Effector memory CD8-positive, alpha-beta T cell (primary cell): Measurements from ENCODE around the gene LHFPL3.

ENCODE experiments used
- ATAC-seq: fragments of 150-1000 bp; cut with Tn5 transposase; replicated peaks from 2 replicates; pipeline ENCODE4 v1.10.0; 2021; ENCODE audit warnings: mild to moderate bottlenecking, moderate library complexity
- DNase-seq, 3 experiments: peaks; one replicate each; pipeline ENCODE4 v3.0.0; 2021
- H3K27ac Mint-ChIP-seq, 2 donors: one replicate each; pipeline ENCODE4 v1.8.0; 2022; ENCODE audit warnings: mild to moderate bottlenecking in 2 of 2, mixed read lengths in 2 of 2, moderate library complexity in 2 of 2
- H3K27me3 Mint-ChIP-seq, 2 donors: one replicate each; pipeline ENCODE4 v1.8.0; 2022; ENCODE audit warnings: mixed read lengths in 2 of 2
- H3K36me3 Mint-ChIP-seq: one replicate; pipeline ENCODE4 v1.8.0; 2022; ENCODE audit warnings: mild to moderate bottlenecking, moderate library complexity, mixed read lengths; ENCODE audit not compliant: insufficient read depth
- H3K4me1 Mint-ChIP-seq, 2 donors: one replicate each; pipeline ENCODE4 v1.8.0; 2022; ENCODE audit warnings: low read depth in 2 of 2, mixed read lengths in 2 of 2
- H3K4me3 Mint-ChIP-seq, 2 donors: one replicate each; pipeline ENCODE4 v1.8.0; 2022; ENCODE audit warnings: mild to moderate bottlenecking in 2 of 2, mixed read lengths in 2 of 2, moderate library complexity in 2 of 2
- H3K9me3 Mint-ChIP-seq, 2 donors: one replicate each; pipeline ENCODE4 v1.8.0; 2022; ENCODE audit warnings: mixed read lengths in 2 of 2

The LHFPL3 gene

GRCh38 chr7:104603957-104604356 lies 275.6 kb downstream of the LHFPL3 start:
- H3K27ac Mint-ChIP-seq = no peak overlapping the region
- no peaks in the 10 kb centered on the region for H3K4me1 Mint-ChIP-seq

DNA sequence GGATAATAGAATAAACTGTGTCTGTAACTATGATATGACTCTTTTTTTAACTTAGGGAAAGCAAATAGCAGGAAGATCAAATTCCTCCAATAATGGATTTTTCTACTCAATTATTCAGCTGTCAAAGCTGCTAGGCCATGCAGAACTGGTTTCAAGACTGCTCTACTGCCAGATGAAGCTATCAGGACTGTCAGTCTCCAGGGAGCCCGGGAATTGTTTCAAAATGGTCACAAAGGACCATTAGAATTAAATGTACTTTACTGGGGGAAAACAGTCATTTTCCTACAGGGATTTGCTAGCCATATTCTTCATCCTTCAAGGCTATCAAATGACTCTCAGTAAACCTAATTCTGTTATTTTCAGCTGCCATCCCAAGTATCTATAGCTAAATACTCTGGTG lies 276.3 kb downstream of the LHFPL3 start:
- H3K36me3 Mint-ChIP-seq = no peaks in the 10 kb centered on the region
- no peak for ATAC-seq
- H3K4me1 Mint-ChIP-seq = no peaks in the 10 kb centered on the region
- H3K27me3 Mint-ChIP-seq = no peaks in the 10 kb centered on the region
- no peak overlapping the region for H3K4me3 Mint-ChIP-seq
- DNase-seq = no peak
- H3K27ac Mint-ChIP-seq = no peak overlapping the region
- H3K9me3 Mint-ChIP-seq = peaks cover 0 to 3% of the 10 kb centered on the region in 2 donors

More at GRCh38 chr7:104603957-104604356, 275.6 kb downstream of the LHFPL3 start:
- ATAC-seq (no peak), DNase-seq (no peak)
- Mint-ChIP-seq H3K4me3 (no peak overlapping the region), H3K27me3 (no peaks in the 10 kb centered on the region), H3K9me3 (peaks cover 0 to 3% of the 10 kb centered on the region in 2 donors), H3K36me3 (no peaks in the 10 kb centered on the region)

- Mint-ChIP-seq H3K9me3 (no peaks in the 10 kb centered on the region), H3K27ac (no peak overlapping the region), H3K4me1 (no peaks in the 10 kb centered on the region), H3K36me3 (no peaks in the 10 kb centered on the region), H3K4me3 (no peak overlapping the region), H3K27me3 (peaks cover 0 to 9% of the 10 kb centered on the region in 2 donors)
- ATAC-seq = no peak
- DNase-seq = no peak
These were observed 292.9 kb downstream of the LHFPL3 start for GRCh38 chr7:104621321-104621720.

- no peaks in the 10 kb centered on the region for H3K9me3 Mint-ChIP-seq
- no peak overlapping the region for H3K27ac Mint-ChIP-seq
- H3K36me3 Mint-ChIP-seq = no peaks in the 10 kb centered on the region
- peaks cover 0 to 4% of the 10 kb centered on the region in 2 donors for H3K27me3 Mint-ChIP-seq
- DNase-seq = no peak
- no peak for ATAC-seq
- H3K4me3 Mint-ChIP-seq = no peak overlapping the region
- no peaks in the 10 kb centered on the region for H3K4me1 Mint-ChIP-seq
These were observed 297.6 kb downstream of the LHFPL3 start for GRCh38 chr7:104625956-104626355.

DNA sequence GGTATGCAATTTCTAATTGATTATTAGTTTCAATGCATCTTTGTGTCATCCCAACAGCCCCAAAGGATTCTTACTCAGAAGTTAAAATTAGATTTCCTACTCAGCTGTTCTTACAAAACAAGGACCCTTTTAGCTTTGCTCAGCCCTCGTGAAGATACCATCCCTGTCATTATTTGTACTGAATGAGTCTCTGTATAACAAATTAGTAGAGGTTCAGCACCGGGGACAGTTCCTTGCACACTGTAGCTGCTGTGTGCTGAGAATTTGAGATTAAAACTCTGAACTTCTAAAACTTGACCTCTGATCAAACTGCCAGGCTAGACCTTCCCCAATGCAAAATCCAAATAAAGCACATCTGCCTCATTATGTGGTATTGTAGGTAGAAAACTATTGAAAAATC lies 299.1 kb downstream of the LHFPL3 start:
- H3K27ac Mint-ChIP-seq = no peak overlapping the region
- no peaks in the 10 kb centered on the region for H3K4me1 Mint-ChIP-seq
- H3K4me3 Mint-ChIP-seq = no peak overlapping the region
- DNase-seq (no peak), ATAC-seq (no peak)
- no peaks in the 10 kb centered on the region for H3K36me3 Mint-ChIP-seq
- H3K9me3 Mint-ChIP-seq = no peaks in the 10 kb centered on the region
- H3K27me3 Mint-ChIP-seq = no peaks in the 10 kb centered on the region

- Mint-ChIP-seq H3K9me3 (no peaks in the 10 kb centered on the region), H3K27me3 (no peaks in the 10 kb centered on the region), H3K36me3 (no peaks in the 10 kb centered on the region), H3K4me3 (no peak overlapping the region), H3K27ac (no peak overlapping the region), H3K4me1 (no peaks in the 10 kb centered on the region)
- ATAC-seq (no peak), DNase-seq (no peak)
These were observed 299.6 kb downstream of the LHFPL3 start for GRCh38 chr7:104628017-104628416.

GRCh38 chr7:104629408-104629807 lies 301.0 kb downstream of the LHFPL3 start:
- no peak for DNase-seq
- H3K9me3 Mint-ChIP-seq = no peaks in the 10 kb centered on the region
- H3K36me3 Mint-ChIP-seq = no peaks in the 10 kb centered on the region
- no peaks in the 10 kb centered on the region for H3K27me3 Mint-ChIP-seq
- ATAC-seq = no peak
- no peak overlapping the region for H3K4me3 Mint-ChIP-seq
- H3K4me1 Mint-ChIP-seq = no peaks in the 10 kb centered on the region
- no peak overlapping the region for H3K27ac Mint-ChIP-seq

GRCh38 chr7:104640506-104640905 lies 312.1 kb downstream of the LHFPL3 start:
- DNase-seq = no peak
- Mint-ChIP-seq H3K27me3 (peaks cover 11 to 22% of the 10 kb centered on the region in 2 donors), H3K4me1 (no peaks in the 10 kb centered on the region), H3K9me3 (no peaks in the 10 kb centered on the region), H3K36me3 (no peaks in the 10 kb centered on the region), H3K4me3 (no peak overlapping the region), H3K27ac (no peak overlapping the region)
- ATAC-seq = no peak

- H3K27ac Mint-ChIP-seq = no peak overlapping the region
These were observed 314.2 kb downstream of the LHFPL3 start for GRCh38 chr7:104642560-104642959.

GRCh38 chr7:104643587-104644217 lies 315.3 kb downstream of the LHFPL3 start:
- H3K9me3 Mint-ChIP-seq = no peaks in the 10 kb centered on the region
- H3K4me1 Mint-ChIP-seq = no peaks in the 10 kb centered on the region
- H3K4me3 Mint-ChIP-seq = no peak overlapping the region
- peaks cover 26 to 46% of the 10 kb centered on the region in 2 donors for H3K27me3 Mint-ChIP-seq
- ATAC-seq (no peak), DNase-seq (no peak)
- H3K27ac Mint-ChIP-seq = no peak overlapping the region
- H3K36me3 Mint-ChIP-seq = no peaks in the 10 kb centered on the region

More at GRCh38 chr7:104642560-104642959, 314.2 kb downstream of the LHFPL3 start:
- DNase-seq = no peak
- Mint-ChIP-seq H3K4me1 (no peaks in the 10 kb centered on the region), H3K36me3 (no peaks in the 10 kb centered on the region), H3K9me3 (no peaks in the 10 kb centered on the region), H3K27me3 (peaks cover 20 to 35% of the 10 kb centered on the region in 2 donors), H3K4me3 (no peak overlapping the region)
- no peak for ATAC-seq

GRCh38 chr7:104650991-104651640 lies 322.7 kb downstream of the LHFPL3 start:
- Mint-ChIP-seq H3K27me3 (peaks cover 23 to 36% of the 10 kb centered on the region in 2 donors), H3K9me3 (no peaks in the 10 kb centered on the region), H3K4me1 (no peaks in the 10 kb centered on the region), H3K4me3 (no peak overlapping the region), H3K27ac (no peak overlapping the region), H3K36me3 (no peaks in the 10 kb centered on the region)
- ATAC-seq = no peak
- DNase-seq = no peak

- no peak overlapping the region for H3K27ac Mint-ChIP-seq
- ATAC-seq (no peak), DNase-seq (no peak)
- H3K9me3 Mint-ChIP-seq = no peaks in the 10 kb centered on the region
- H3K36me3 Mint-ChIP-seq = no peaks in the 10 kb centered on the region
- H3K4me3 Mint-ChIP-seq = no peak overlapping the region
- no peaks in the 10 kb centered on the region for H3K4me1 Mint-ChIP-seq
- peaks cover 15 to 26% of the 10 kb centered on the region in 2 donors for H3K27me3 Mint-ChIP-seq
These were observed 324.0 kb downstream of the LHFPL3 start for GRCh38 chr7:104652434-104652833.

DNA sequence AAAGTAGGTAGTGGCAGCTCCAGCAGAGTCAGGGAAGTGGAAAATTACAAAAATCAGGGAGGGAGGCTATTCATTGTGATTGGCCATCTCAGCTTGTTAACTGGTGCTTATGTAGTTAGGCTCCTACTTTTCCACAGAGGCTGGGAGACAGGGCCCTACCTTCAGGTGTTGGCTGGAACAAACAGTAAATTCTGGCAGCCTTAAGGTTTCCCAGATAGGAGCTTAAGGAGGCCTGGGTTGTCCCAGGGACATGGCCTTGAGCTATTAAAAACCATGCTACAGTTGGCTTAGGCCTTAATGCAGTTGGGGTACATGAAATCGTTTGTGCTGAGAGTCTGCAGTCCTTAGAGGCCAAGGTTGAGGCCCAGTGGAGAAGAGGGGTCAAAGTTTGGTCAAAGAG lies 324.5 kb downstream of the LHFPL3 start:
- Mint-ChIP-seq H3K27me3 (peaks cover 14 to 23% of the 10 kb centered on the region in 2 donors), H3K4me3 (no peak overlapping the region), H3K4me1 (no peaks in the 10 kb centered on the region), H3K9me3 (no peaks in the 10 kb centered on the region), H3K27ac (no peak overlapping the region), H3K36me3 (no peaks in the 10 kb centered on the region)
- ATAC-seq (no peak), DNase-seq (no peak)

DNA sequence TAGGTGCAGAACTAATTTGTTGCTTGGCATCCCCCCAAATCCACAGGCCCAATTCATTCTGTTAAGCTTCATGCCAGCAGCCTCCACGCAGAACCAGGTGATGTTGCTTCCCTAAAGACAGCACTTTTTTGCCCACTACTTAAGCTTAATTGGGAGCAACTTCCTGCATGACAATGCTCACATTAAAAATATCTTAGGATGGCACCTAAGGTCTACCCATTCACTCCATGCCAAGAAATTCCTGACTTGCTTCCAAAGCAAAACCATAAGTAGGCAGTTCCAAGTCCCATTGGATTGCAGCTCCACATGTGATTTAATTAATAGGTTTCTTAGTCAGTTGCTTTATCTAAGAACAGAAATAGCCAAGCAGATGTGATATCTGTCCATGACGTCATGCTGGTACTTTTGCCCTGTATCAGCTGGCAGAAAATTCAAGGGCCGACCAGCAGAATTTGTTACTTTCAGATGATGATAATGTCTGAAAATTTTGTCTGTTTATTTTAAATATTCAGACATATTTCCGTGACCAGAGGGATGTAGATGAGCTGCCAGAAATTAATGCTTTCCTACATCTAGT lies 325.5 kb downstream of the LHFPL3 start:
- no peaks in the 10 kb centered on the region for H3K9me3 Mint-ChIP-seq
- H3K36me3 Mint-ChIP-seq = no peaks in the 10 kb centered on the region
- no peaks in the 10 kb centered on the region for H3K4me1 Mint-ChIP-seq
- DNase-seq = no peak
- no peak for ATAC-seq
- peaks cover 6 to 13% of the 10 kb centered on the region in 2 donors for H3K27me3 Mint-ChIP-seq
- no peak overlapping the region for H3K27ac Mint-ChIP-seq
- H3K4me3 Mint-ChIP-seq = no peak overlapping the region
